Astrocyte (in vitro differentiated cells and primary cell): ENCODE measurements around the gene YIPF3. TPM values are rescaled to one million over a fixed set of nuclear protein-coding genes. Genes with fewer than 3 reads are reported as not detected.
A peak's percentile ranks its signal among the peaks of the same experiment; 100 is the strongest.

Source experiments
- DNase-seq: peaks from one replicate; pipeline ENCODE4 v3.0.0-alpha.2; 2010; ENCODE audit warnings: low read depth
- FAIRE-seq: peaks from 2 replicates; lab custom pipeline; 2011; peaks lifted over from hg19 to GRCh38; lab: Jason Lieb, UNC
- H2AFZ ChIP-seq: 2 replicates; pipeline ENCODE4 v1.6.0; 2012; ENCODE audit warnings: low read depth, low read length, inconsistent platforms
- H3K27ac ChIP-seq: 2 replicates; pipeline ENCODE4 v1.5.1; 2011; ENCODE audit warnings: low read depth, low read length, inconsistent platforms
- H3K27me3 ChIP-seq: 2 replicates; pipeline ENCODE4 v1.6.0; 2011; ENCODE audit warnings: low read length, inconsistent platforms; ENCODE audit not compliant: insufficient read depth
- H3K36me3 ChIP-seq: 2 replicates; pipeline ENCODE4 v1.5.1; 2011; ENCODE audit warnings: low read length, inconsistent platforms; ENCODE audit not compliant: insufficient read depth
- H3K4me1 ChIP-seq: 2 replicates; pipeline ENCODE4 v1.5.1; 2011; ENCODE audit warnings: low read length, inconsistent platforms; ENCODE audit not compliant: insufficient read depth
- H3K4me2 ChIP-seq: 2 replicates; pipeline ENCODE4 v1.6.0; 2012; ENCODE audit warnings: low read length, inconsistent platforms
- H3K4me3 ChIP-seq: 2 replicates; pipeline ENCODE4 v1.5.1; 2011; ENCODE audit warnings: low read depth, mild to moderate bottlenecking, low read length, inconsistent platforms; ENCODE audit not compliant: insufficient read depth
- H3K79me2 ChIP-seq: 2 replicates; pipeline ENCODE4 v1.6.0; 2012; ENCODE audit warnings: mild to moderate bottlenecking, low read length, inconsistent platforms; ENCODE audit not compliant: insufficient read depth
- H3K9ac ChIP-seq: 2 replicates; pipeline ENCODE4 v1.6.0; 2012; ENCODE audit warnings: mild to moderate bottlenecking, low read length, inconsistent platforms
- H3K9me3 ChIP-seq: 2 replicates; pipeline ENCODE4 v1.5.1; 2012; ENCODE audit warnings: low read depth, mild to moderate bottlenecking, low read length, inconsistent platforms; ENCODE audit not compliant: insufficient read depth
- H4K20me1 ChIP-seq: 2 replicates; pipeline ENCODE4 v1.6.0; 2012; ENCODE audit warnings: low read length, inconsistent platforms; ENCODE audit not compliant: insufficient read depth
- H3K27ac Mint-ChIP-seq: one replicate; pipeline ENCODE4 v1.8.0; 2021; ENCODE audit warnings: mild to moderate bottlenecking, mixed read lengths; ENCODE audit not compliant: unreplicated experiment
- H3K27me3 Mint-ChIP-seq: one replicate; pipeline ENCODE4 v1.8.0; 2021; ENCODE audit warnings: low read depth, mixed read lengths; ENCODE audit not compliant: unreplicated experiment
- H3K36me3 Mint-ChIP-seq: one replicate; pipeline ENCODE4 v1.8.0; 2021; ENCODE audit warnings: low read depth, mixed read lengths; ENCODE audit not compliant: unreplicated experiment
- H3K4me1 Mint-ChIP-seq: one replicate; pipeline ENCODE4 v1.8.0; 2021; ENCODE audit warnings: low read depth, mixed read lengths; ENCODE audit not compliant: unreplicated experiment
- H3K4me3 Mint-ChIP-seq: one replicate; pipeline ENCODE4 v1.8.0; 2021; ENCODE audit warnings: mild to moderate bottlenecking, moderate library complexity, mixed read lengths; ENCODE audit not compliant: unreplicated experiment
- H3K9me3 Mint-ChIP-seq: one replicate; pipeline ENCODE4 v1.8.0; 2021; ENCODE audit warnings: mild to moderate bottlenecking, mixed read lengths; ENCODE audit not compliant: unreplicated experiment
- CTCF ChIP-seq: IDR thresholded peaks from 2 replicates; pipeline ENCODE4 v1.5.1; 2011; ENCODE audit warnings: low read depth, mild to moderate bottlenecking, inconsistent platforms, low read length, moderate library complexity; ENCODE audit not compliant: insufficient read depth
- EZH2 ChIP-seq: IDR thresholded peaks from 2 replicates; pipeline ENCODE4 v1.6.1; 2012; ENCODE audit warnings: mild to moderate bottlenecking, low read length, inconsistent platforms; ENCODE audit not compliant: insufficient read depth
- total RNA-seq: library from RNA; stranded (reverse); gene quantifications from 2 replicates; pipeline ENCODE4 v1.2.1, GENCODE V29; 2021

YIPF3 gene
- total RNA-seq, 1 donor from 2014 or later = 132 TPM

DNA sequence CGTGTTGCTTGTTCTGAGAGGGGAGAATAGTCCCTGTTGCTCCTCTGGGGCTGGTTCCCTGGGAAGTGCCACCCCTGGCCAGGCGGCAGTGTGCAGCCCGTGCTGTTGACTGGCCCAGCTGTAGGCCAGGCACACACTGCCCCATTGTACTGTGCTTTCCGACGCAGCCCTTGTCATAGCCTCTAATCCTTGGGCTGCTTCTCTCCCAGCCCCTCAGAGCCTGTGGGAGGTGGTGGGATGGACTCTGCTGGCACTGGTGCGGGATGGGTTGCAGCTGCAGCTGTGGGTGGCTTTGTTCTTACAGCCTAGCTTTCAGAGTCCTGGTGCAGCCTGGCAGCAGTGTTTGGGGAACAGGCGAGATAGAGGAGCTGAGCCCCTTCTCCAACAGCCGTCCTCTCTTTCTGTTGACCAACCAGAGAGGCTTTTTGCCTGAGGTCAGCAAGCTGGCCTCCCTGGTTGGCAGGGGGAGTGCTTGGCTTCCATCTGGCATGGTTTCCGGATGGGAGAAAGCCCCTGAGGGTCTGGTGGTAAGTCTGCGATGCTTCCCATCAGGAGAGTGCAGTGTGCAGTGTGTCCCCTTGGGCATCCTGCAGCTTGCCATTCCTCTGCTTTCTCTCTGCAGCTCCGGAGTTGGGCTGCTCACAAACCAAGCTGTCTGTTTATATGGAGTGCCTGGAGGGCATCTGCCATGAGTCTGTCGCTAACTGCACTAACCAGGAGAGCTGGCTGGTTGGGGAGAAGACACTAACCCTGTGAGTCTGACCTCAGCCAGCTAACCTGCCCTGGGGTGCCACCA is 27.3 kb downstream of the YIPF3 start:
- H3K9me3 Mint-ChIP-seq = no peaks in the 10 kb centered on the region
- H3K4me3 Mint-ChIP-seq = peak overlapping the region; percentile 9
- Histone ChIP-seq H3K79me2 (peaks cover 44% of the 10 kb centered on the region), H3K9me3 (no peaks in the 10 kb centered on the region), H2AFZ (no peak overlapping the region), H3K36me3 (no peaks in the 10 kb centered on the region), H3K27ac (no peak overlapping the region), H3K9ac (no peak overlapping the region), H3K4me3 (no peak overlapping the region), H4K20me1 (peaks cover 57% of the 10 kb centered on the region), H3K4me2 (no peak overlapping the region), H3K27me3 (no peaks in the 10 kb centered on the region), H3K4me1 (peaks cover 23% of the 10 kb centered on the region)
- peaks cover 16% of the 10 kb centered on the region for H3K4me1 Mint-ChIP-seq
- DNase-seq (no peak), FAIRE-seq (no peak)
- TF ChIP-seq EZH2 (no peak), CTCF (no peak)
- H3K36me3 Mint-ChIP-seq = peaks cover 5% of the 10 kb centered on the region
- H3K27ac Mint-ChIP-seq = no peak overlapping the region
- H3K27me3 Mint-ChIP-seq = no peaks in the 10 kb centered on the region

DNA sequence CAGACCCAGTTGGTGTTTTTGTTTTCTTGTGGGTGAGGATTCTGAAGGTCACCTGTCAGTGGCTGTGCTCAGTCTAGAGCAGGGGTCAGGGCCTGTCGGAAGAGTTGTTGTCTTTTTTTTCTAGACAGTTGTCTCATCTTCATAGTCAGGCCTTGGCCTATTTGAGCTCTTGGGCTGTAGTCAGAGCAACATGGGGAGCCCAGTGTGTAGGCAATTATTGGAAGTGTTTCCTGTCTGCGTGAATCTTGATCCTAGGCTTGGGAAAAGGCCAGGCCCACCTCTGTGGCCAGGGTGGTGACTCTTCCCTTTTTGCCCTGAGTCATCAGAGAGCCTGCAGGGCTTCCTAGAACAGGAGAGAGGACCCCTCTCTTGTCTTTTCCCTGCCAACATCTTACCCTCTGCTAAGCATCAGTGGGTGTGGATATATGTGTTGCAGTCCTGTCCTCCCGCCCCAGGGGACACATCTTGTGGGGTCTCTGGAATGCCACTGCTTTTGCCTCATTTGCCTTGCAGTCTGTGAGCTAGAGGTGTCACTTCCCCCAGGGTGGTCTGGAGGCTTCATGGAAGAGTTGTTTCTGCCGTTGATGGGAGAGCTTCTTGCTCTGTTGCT is 28.0 kb downstream of the YIPF3 start:
- TF ChIP-seq CTCF = no peak
- no peak for TF ChIP-seq EZH2
- Mint-ChIP-seq H3K9me3 (no peaks in the 10 kb centered on the region), H3K36me3 (peaks cover 5% of the 10 kb centered on the region), H3K27me3 (no peaks in the 10 kb centered on the region), H3K4me3 (peak overlapping the region; percentile 9), H3K4me1 (peaks cover 16% of the 10 kb centered on the region), H3K27ac (no peak overlapping the region)
- H3K9ac ChIP-seq = no peak overlapping the region
- peaks cover 23% of the 10 kb centered on the region for H3K4me1 ChIP-seq
- no peak for FAIRE-seq
- no peaks in the 10 kb centered on the region for H3K27me3 ChIP-seq
- H3K4me3 ChIP-seq = no peak overlapping the region
- no peaks in the 10 kb centered on the region for H3K36me3 ChIP-seq
- H4K20me1 ChIP-seq = peaks cover 51% of the 10 kb centered on the region
- no peak overlapping the region for H2AFZ ChIP-seq
- H3K4me2 ChIP-seq = no peak overlapping the region
- peaks cover 40% of the 10 kb centered on the region for H3K79me2 ChIP-seq
- no peaks in the 10 kb centered on the region for H3K9me3 ChIP-seq
- DNase-seq = peak; percentile 9
- H3K27ac ChIP-seq = no peak overlapping the region
